Neural cell (in vitro differentiated cells): ENCODE data around the gene MAPT.

Source experiments
- CTCF ChIP-seq: fragments of 450-650 bp; IDR thresholded peaks from 2 replicates; pipeline ENCODE4 v1.5.1; 2014; ENCODE audit warnings: antibody characterized with exemption, mild to moderate bottlenecking, moderate library complexity; ENCODE audit not compliant: poor library complexity, severe bottlenecking
- EZH2 ChIP-seq: fragments of 200-600, 300-800 bp; shearing (Covaris generic), sonication (generic); IDR thresholded peaks from 2 replicates; pipeline ENCODE4 v1.6.1; 2014; ENCODE audit warnings: antibody characterized with exemption, low read length, borderline replicate concordance, mild to moderate bottlenecking; ENCODE audit not compliant: insufficient read depth, poor library complexity, severe bottlenecking
- RAD21 ChIP-seq: fragments of 450-650 bp; conservative IDR thresholded peaks from 2 replicates; pipeline ENCODE4 v1.6.1; 2014; ENCODE audit warnings: antibody characterized with exemption, mild to moderate bottlenecking, moderate library complexity

- TF ChIP-seq EZH2: no peak
- TF ChIP-seq CTCF: no peak
- no peak for TF ChIP-seq RAD21
These were observed 117.6 kb downstream of the MAPT start for GRCh38 chr17:46011711-46012505.
